H1 (cell line): ENCODE measurements around the gene COL6A5. TPM values are rescaled to one million over a fixed set of nuclear protein-coding genes. Genes with fewer than 3 reads are reported as not detected.
A peak's percentile ranks its signal among the peaks of the same experiment; 100 is the strongest.

Experiments used
- ATF3 ChIP-seq: IDR thresholded peaks from 2 replicates; pipeline ENCODE4 v1.6.1; 2011; ENCODE audit warnings: low read depth, mild to moderate bottlenecking, low read length; ENCODE audit not compliant: insufficient read depth
- BRCA1 ChIP-seq: IDR thresholded peaks from 2 replicates; pipeline ENCODE4 v1.6.1; 2012; ENCODE audit warnings: low read depth, low read length, improper control_type of control experiment
- EZH2 ChIP-seq: fragments of 200-600 bp; sonication (generic); IDR thresholded peaks from 2 replicates; pipeline ENCODE4 v1.7.1; 2012; ENCODE audit warnings: low read depth, mild to moderate bottlenecking, moderate library complexity, low read length, inconsistent platforms; ENCODE audit not compliant: severe bottlenecking
- JUN ChIP-seq: IDR thresholded peaks from 2 replicates; pipeline ENCODE4 v1.6.1; 2011; ENCODE audit warnings: low read depth, mild to moderate bottlenecking, improper control_type of control experiment, low read length
- KDM1A ChIP-seq: fragments of 200-600, 300-600 bp; sonication (generic); IDR thresholded peaks from 2 replicates; pipeline ENCODE4 v1.7.1; 2016; ENCODE audit warnings: mild to moderate bottlenecking, low read length, borderline replicate concordance
- KDM5A ChIP-seq: fragments of 200-600 bp; IDR thresholded peaks from 2 replicates; pipeline ENCODE4 v1.7.1; 2012; ENCODE audit warnings: mild to moderate bottlenecking, low read length, inconsistent platforms, mixed read lengths
- MAFK ChIP-seq: IDR thresholded peaks from 2 replicates; pipeline ENCODE4 v1.6.1; 2012; ENCODE audit warnings: low read depth, mild to moderate bottlenecking, improper control_type of control experiment, low read length
- NANOG ChIP-seq: IDR thresholded peaks from 2 replicates; pipeline ENCODE4 v1.6.1; 2011; ENCODE audit warnings: low read length, low read depth, mild to moderate bottlenecking, inconsistent platforms; ENCODE audit not compliant: insufficient read depth, poor library complexity, severe bottlenecking
- POLR2A ChIP-seq, 2 experiments: IDR thresholded peaks; 1 replicate in 1 of 2; 2 replicates in 1 of 2; pipeline ENCODE4 v1.6.1; 2011; ENCODE audit warnings: low read depth in 2 of 2, low read length in 2 of 2, mild to moderate bottlenecking in 2 of 2; ENCODE audit errors: control extremely low read depth in 1 of 2
- RXRA ChIP-seq: IDR thresholded peaks from 2 replicates; pipeline ENCODE4 v1.6.1; 2011; ENCODE audit warnings: low read depth, mild to moderate bottlenecking, low read length, moderate library complexity; ENCODE audit not compliant: insufficient read depth
- SIN3A ChIP-seq, 2 experiments: IDR thresholded peaks in 1 of 2; conservative IDR thresholded peaks in 1 of 2; 2 replicates each; pipeline ENCODE4 v1.6.1; 2011 to 2012; ENCODE audit warnings: low read length in 2 of 2, improper control_type of control experiment in 1 of 2, low read depth in 1 of 2, mild to moderate bottlenecking in 1 of 2
- SP4 ChIP-seq: IDR thresholded peaks from 2 replicates; pipeline ENCODE4 v1.6.1; 2012; ENCODE audit warnings: low read length, inconsistent platforms
- SRF ChIP-seq: IDR thresholded peaks from 2 replicates; pipeline ENCODE4 v1.6.1; 2011; ENCODE audit warnings: mild to moderate bottlenecking, low read depth, low read length, moderate library complexity
- ZNF274 ChIP-seq: IDR thresholded peaks from 2 replicates; pipeline ENCODE4 v1.7.0; 2012; ENCODE audit warnings: low read length, borderline replicate concordance; ENCODE audit errors: extremely low read depth
- polyA plus RNA-seq, 7 experiments: library from polyadenylated mRNA; depleted of rRNA in 3 of 7; stranded (reverse) in 5 of 7; unstranded in 2 of 7; fragments of >200 nt in 5 of 7; fragments of 200-250 nt in 2 of 7; gene quantifications; 1 replicate in 5 of 7; 2 replicates in 1 of 7; 4 replicates in 1 of 7; pipeline versions ENCODE4 v1.2.1 to v1.2.3, GENCODE V29; 2011 to 2013; ENCODE audit warnings: missing spikeins in 2 of 7, mixed read lengths in 2 of 7
- total RNA-seq: library from RNA; stranded (reverse); fragmentation: NEBNext Ultra II Directional; extraction: Animal tissue kit (Norgen Biotek cat#: 25700); gene quantifications from 2 replicates; pipeline ENCODE4 v1.2.1, GENCODE V29; 2021

Gene COL6A5
- total and polyA plus RNA-seq, 2 of the 8 experiments (the other 6 are each of a cell fraction or from before 2014, with no cell fraction given), result 0.05 to 0.06 TPM

- TF ChIP-seq SIN3A (conservative IDR thresholded peaks at IDR 0.05 in 1 of 2, IDR thresholded peaks at IDR 0.05 in 1 of 2; ENCODE audit: low read depth in 1 of 2, low read length in 2 of 2) (no peak), JUN (no peak), BRCA1 (no peak), SP4 (no peak), ZNF274 (no peak), KDM5A (no peak), SRF (no peak), ATF3 (no peak), KDM1A (no peak), MAFK (no peak), RXRA (no peak), NANOG (no peak), POLR2A (IDR thresholded peaks at IDR 0.05; ENCODE audit: control extremely low read depth in 1 of 2, low read depth in 2 of 2, low read length in 2 of 2) (no peak), EZH2 (peak; percentile 52)
These were observed at the start of gene COL6A5 (continued) for GRCh38 chr3:130345487-130346079.
